GM21528 (cell line): ENCODE results near the gene SHOX.
"Not testable (repeated sequence)": the region's sequence is repeated elsewhere in the genome, so short reads cannot be mapped to it uniquely, and the experiment has no call there.

Experiments used
- ATAC-seq: cut with Tn5 transposase; IDR thresholded peaks from one replicate; pipeline ENCODE4 v1.9.1; 2021; ENCODE audit warnings: mild to moderate bottlenecking, moderate library complexity; ENCODE audit not compliant: unreplicated experiment, low FRiP score

The SHOX gene

GRCh38 chrX:621705-622503 lies 8.7 kb upstream of the SHOX start:
- no peak for ATAC-seq

- ATAC-seq: not testable (repeated sequence)
Observed at GRCh38 chrX:622802-623201, 7.8 kb upstream of the SHOX start.

- ATAC-seq: no peak
Observed at GRCh38 chrX:623268-623598, 7.4 kb upstream of the SHOX start.

- ATAC-seq: no peak
Observed at GRCh38 chrX:623599-624315, 6.8 kb upstream of the SHOX start.

- no peak for ATAC-seq
Observed at GRCh38 chrX:625137-625691, 5.4 kb upstream of the SHOX start.

GRCh38 chrX:626047-626446 lies 4.5 kb upstream of the SHOX start:
- ATAC-seq: not testable (repeated sequence)

- ATAC-seq: no peak
Observed at GRCh38 chrX:626745-627509, 3.7 kb upstream of the SHOX start.

GRCh38 chrX:627510-627981 lies 3.0 kb upstream of the SHOX start:
- no peak for ATAC-seq

- ATAC-seq: no peak
Observed at GRCh38 chrX:627995-628394, 2.6 kb upstream of the SHOX start.

- no peak for ATAC-seq
Observed at GRCh38 chrX:629230-630006, 1.2 kb upstream of the SHOX start.

GRCh38 chrX:630007-630611 lies 482 bp upstream of the SHOX start:
- ATAC-seq: no peak

GRCh38 chrX:631802-632365 lies 1.3 kb downstream of the SHOX start:
- ATAC-seq: no peak

GRCh38 chrX:632366-633042 lies 1.9 kb downstream of the SHOX start:
- no peak for ATAC-seq

- no peak for ATAC-seq
Observed at GRCh38 chrX:633043-633984, 2.7 kb downstream of the SHOX start.

GRCh38 chrX:633985-634958 lies 3.7 kb downstream of the SHOX start:
- ATAC-seq: no peak

GRCh38 chrX:635428-636090 lies 5.0 kb downstream of the SHOX start:
- no peak for ATAC-seq
